SKM-1 (cell line): ENCODE data around the gene ELMO1.

Experiments used
- DNase-seq: peaks from one replicate; lab custom pipeline; 2025; ENCODE audit not compliant: unreplicated experiment; lab: John Stamatoyannopoulos, UW

The ELMO1 gene

DNA sequence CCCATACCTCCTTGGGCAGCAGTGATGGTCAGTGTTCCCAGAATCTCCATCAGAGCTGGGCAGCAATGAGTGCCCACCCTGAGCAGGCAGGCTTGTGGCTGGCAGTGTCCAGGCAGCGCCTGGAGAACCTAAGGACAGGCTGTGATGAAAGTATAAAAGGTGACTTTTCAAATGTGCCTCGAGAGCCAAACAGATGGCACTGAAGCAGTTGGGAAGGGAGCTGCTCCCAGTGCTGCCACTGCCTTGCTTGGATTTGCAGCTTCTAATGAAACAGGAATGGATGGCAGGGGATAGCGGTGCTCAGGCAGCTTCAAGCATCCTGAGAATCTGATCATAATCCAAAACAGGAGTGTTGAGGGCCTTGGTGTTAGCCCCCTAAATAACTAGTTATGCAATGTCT, 544.6 kb downstream of the ELMO1 start:
- no peak for DNase-seq

DNA sequence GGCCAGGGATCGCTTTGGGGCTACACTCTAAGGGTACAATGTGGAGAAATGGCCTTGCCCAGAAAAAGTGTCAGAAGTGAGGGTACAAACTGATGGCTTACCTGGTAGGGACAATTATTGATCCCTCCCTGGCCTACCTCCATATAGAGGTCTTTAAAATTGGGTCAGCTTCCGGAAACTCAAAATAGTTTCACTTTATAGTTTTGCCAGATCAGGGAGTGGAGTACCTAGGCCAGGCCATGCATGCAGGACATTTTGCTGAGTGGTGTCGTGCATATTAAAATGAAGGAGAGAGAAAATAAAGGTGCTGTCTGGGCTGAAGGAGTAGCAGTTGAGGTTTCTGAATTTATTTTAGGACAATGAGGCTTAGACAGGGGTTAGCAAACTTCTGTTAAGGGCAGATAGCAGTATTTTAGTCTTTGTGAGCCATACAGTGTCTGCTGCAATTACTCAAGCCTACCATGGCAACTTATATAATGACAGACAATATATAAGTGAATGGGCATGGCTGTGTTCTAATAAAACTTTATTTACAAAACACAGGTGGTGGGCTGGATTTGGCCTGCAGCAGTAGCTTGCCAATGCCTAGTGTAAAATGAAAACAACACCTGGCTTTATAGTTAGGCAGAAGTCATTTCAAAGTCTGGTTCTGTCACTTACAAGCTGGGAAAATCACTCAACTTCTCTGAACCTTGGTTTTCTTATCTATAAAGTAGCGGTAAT, 547.5 kb downstream of the ELMO1 start:
- DNase-seq: no peak

DNA sequence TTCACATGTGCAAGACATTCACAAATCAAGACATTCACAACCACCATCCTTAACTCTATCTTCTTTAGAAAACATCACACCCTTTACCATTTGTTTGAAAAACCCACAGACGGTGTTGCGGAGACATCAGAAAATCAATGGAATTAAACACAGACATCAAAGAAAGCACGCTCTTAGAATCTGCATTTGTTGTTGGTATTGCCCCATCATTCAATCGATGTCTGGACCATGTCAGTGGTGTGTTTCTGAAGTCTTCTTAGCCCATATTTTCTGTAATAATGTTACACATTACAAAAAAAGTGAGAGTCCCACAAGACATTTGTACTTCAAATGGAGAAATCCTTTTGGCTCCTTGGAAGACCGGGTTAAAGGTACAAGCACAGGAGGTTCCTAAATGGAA, 550.5 kb downstream of the ELMO1 start:
- no peak for DNase-seq

DNA sequence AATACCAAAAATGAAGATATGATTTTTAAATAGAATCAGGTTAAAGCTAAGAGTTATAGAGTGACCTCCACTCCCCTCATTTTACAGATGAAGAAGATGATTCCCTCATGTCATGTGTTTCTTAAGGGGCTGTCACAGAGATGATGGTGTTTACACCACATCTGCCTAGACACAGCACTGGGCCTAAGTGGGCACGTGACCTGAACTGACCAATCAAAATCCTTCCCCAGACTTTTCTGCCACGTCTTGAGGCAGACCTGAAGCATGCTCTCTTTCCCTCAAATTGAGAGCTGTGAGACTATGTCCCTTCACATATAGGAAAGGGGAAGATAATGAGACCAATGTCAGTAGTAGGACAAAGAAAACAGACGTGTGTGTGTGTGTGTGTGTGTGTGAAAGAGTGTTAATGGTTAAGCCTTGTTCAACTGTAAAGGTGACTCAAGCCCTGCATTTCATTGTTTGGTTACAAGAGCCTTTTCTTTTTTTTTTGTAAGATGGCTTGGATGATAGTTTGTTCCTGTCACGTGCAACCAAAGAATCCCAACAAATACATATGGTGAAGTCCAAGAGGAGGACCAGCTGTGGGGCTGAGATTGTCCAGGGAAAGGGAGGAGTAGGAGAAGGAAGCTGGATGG, 551.6 kb downstream of the ELMO1 start:
- no peak for DNase-seq

DNA sequence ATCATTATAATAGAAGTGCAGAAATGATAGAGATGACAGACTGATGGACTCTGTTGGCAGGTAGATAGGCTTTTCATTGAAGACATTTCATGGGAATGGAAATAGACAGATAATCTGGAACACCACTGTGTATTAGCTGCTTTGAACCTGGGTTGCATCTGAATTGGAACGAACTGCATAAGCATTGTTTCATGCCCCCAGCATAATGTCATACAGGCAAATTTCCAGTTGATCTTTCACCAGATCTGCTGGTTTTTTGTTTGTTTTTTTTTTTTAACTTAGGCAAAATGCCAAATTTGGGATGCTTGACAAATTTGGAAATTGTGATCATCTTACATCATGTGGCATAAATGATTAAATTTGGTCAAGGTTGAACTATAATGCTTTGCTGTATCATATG, 552.2 kb downstream of the ELMO1 start:
- no peak for DNase-seq

DNA sequence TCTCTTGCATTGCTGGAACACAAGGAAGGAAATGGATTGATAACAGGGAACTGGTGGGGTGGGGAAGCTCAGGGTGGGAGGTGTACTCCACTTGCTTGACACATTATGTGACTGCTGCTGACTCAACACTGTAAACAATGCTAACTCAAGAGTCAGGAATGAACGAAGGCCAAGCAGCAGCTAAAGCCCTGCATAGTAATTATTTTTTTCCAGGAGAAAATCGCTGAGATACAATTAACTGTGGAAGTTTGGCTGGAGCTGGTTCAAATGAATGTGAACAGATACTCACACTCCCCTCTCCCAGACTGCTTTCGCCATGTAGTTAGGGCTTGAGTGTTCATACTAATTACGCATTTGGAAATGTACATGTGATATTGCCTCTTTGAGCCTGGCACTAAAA, 553.5 kb downstream of the ELMO1 start:
- no peak for DNase-seq

DNA sequence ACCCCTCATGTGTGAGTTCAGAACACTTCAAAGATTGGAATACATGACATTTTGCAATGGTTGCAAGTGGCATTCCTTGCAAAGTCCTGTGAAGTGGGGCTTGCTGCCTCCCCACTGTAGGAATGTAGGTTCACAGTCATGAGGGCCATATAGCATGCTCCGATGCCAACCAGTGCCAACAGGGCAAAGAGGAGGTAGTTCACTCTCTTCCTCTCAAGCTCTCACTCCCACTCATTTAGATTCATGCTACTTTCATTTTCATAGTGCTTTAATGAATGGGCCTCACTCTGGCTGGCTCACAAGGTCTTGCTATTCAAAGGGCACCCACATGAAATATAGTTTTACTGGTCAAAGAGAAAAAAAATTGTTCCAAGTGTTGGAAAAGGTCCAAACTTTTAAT, 554.5 kb downstream of the ELMO1 start:
- no peak for DNase-seq

DNA sequence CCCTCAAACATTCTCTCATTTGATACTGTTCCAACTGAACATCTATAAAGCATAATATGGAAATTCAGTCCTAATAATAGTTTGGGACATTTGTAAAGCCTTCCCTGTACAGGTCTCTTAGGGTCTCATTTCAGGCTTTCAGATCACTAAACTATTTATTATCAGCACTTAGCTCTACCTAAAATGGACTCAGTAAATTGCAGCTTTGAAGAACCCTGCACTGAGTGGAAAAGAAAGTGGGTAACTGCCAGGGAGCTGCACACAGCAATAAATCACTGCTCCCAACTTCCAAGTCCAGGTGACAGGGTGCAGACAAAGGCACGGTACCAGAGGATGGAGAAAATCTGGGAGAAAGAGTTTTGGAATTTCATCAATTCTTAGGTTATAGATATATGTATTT, 559.5 kb downstream of the ELMO1 start:
- DNase-seq: no peak

DNA sequence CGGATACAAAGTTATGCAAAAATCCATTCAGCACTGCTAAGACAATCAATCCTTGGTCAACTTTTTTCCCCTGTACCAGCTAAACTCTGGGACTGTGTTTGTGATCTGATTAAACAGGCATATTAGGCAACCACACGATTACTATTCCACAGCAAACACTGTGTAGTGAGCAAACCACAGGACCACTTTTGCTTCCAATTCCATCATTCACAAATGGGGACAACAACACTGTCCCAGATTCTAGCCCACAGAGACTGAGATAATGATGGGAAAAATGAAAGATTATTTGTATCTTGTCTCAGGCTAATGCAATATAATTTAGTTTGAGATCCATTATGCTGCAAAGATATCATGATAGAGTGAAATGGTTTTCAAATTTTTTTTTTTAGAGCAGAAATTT, 560.7 kb downstream of the ELMO1 start:
- DNase-seq: no peak

DNA sequence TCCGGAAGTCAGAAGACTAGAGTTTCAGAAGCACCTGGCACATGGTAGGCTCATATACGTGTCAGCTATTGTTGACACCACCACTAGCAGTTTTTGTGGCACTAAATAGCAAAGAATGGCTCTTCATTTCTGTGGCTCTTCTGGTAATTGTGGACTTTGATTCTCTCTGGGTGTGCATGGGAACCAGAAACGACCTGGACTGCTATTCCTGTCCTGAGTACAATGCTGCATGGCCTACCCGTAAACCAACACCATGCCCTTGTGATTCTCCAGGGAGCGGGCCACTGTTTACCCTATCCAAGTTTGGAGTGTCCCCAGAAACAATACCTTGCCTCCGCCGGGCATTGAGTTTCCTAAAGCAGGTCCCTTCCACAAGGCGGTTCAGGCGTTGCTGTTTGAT, 561.4 kb downstream of the ELMO1 start:
- DNase-seq: no peak

DNA sequence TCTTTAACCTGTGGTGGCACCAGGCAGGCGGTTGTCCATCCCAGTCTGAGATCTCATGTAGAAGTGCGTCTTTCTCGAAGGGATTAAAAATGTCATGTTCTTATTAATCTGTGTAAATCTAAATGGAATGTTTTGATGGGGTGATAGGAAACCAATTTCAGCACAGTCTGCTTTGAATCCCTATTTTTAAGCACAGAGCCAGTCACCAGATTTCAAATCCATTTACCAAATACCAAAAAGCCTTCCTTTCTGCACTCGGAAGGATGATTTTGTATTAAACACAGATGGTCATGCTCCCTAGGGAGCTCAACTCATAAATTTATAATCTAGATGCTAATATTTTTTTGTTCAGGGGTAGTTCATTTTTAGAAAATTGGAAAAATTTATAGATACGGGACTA, 563.8 kb downstream of the ELMO1 start:
- no peak for DNase-seq

DNA sequence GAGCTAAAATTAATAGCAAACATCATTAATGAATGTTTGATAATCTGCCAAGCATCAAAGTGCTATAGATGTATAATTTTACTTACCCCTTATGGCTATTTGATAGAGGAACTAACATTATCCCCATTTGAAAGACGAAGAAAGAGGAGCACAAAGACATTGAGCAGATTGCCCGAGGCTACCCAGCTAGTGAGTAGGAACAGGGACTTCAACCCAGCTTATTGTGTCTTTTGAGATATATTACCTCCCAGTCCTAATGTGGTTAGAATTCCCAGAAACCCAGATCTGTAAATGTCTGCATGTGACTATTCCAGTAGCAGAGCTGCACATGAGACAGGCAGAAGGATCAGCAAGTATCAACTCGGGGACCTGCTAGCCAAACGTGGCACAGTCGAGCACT, 564.3 kb downstream of the ELMO1 start:
- DNase-seq: no peak

DNA sequence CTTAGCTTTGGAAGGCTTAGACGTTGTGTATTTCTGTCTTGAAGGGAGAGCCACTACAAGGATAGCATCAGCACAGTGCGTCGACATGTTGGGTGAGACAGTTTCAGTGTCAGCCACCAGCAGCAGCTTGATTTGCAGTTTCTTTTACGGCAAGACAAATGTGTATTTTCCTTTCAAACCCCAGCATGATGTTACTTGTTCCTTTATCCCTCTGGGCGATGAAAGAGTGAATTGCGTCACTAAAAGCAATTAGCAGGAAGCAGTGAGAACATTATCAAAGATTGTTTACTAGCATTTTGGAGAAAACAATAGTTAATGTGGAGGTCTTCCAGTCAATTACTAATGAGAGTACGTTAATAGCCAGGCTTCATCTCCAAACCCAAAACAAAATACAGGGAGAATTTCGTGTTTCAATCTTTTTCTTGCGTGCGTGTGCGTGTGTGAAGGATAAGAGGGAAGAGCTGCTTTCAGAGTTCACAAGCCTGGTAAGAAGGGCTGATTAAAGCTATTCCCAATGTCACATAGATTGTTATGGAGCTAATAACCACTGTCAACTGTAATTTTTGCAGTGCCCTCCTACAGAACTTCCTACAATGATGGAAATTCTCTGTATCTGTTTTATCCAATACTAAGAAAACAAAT, 567.3 kb downstream of the ELMO1 start:
- no peak for DNase-seq

DNA sequence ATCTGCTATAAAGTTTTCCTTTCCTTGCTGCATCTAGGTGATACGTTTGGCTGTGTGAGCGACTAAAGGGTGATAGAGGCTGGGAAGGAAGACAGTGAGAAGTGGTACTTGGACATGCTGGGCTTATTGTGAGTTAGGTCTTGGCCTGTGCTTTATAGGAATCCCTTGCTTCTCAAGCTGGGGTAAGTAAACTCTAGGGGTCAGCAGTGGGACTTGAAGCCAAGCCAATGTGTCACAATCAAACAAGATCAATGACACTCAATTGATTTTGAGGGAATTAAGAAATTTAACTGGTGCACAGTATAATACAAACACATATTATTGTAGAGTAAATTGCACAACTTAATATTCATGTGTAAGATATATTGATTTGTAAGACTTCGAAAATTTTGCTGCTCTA, 568.6 kb downstream of the ELMO1 start:
- no peak for DNase-seq

DNA sequence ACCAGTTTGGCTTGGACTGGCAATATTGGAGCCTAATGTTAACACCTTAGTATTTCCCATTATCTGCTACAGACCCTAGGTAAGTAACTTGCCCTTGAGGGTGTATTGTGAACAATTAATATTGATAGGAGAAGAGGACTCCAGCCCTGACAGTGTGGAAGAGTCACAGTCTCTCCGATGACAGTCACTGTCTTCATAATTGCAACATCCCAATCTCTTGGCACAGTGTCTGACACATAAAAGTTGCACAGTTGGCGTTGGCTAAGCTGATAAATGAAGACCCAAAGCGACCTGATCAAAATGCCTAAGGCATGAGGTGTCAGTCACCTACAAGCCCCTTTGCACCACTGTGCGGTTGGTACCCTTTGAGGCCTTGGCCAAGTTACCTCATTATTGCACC, 569.6 kb downstream of the ELMO1 start:
- DNase-seq: no peak

DNA sequence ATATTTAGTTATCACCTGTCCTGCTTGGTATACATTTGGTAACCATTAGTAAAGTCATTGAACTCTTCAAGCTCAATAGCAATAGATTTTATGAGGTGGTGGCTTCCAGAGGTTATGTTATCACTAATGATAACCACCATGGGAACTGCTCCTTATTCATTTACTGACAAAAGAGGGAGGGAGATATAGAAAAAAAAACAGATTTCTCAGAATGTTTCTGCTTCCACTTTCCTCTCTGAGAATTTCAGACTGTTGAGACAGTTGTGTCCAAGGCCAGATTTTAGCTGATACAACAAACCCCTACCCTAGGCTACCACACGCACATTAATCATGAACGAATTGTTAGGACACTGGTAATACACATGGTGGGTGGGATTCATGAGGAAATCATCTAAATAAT, 570.4 kb downstream of the ELMO1 start:
- no peak for DNase-seq

DNA sequence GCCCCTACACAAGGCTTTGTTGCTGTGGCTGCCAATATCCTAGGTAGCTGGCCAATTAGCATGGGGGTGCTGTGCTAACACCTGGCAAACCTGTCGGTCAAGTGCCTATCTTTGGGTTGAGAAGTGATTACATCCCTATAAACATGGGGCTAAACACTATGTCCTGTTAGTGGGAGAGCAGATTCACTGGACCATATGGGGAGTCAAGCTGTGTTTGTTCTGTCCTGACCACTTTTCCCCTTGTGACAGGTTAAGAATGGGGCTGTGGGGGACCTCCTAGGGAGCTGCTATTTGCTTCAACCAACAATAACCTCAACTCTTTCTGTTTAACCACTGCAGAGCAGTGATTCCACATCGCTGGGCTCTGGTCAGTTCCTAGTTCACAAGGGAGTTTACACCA, 572.9 kb downstream of the ELMO1 start:
- no peak for DNase-seq

DNA sequence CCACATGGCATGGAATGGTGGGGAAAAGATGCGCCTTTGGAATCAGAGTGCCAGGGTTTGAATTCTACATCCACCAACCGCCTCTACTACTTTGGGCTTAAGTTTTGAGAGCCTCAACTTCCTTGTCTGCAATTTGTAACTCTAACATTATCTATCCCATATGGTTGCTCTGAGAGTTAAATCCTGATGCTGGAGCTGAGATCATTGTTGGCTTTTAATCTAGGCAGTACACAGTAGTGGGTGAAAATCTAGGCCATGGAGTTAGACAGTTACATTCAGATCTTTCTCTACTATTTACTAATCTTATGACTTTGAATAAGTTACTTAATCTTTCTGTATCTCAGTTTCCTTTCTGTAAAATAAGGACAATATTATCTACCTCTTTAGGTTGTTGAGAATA, 574.6 kb downstream of the ELMO1 start:
- no peak for DNase-seq

DNA sequence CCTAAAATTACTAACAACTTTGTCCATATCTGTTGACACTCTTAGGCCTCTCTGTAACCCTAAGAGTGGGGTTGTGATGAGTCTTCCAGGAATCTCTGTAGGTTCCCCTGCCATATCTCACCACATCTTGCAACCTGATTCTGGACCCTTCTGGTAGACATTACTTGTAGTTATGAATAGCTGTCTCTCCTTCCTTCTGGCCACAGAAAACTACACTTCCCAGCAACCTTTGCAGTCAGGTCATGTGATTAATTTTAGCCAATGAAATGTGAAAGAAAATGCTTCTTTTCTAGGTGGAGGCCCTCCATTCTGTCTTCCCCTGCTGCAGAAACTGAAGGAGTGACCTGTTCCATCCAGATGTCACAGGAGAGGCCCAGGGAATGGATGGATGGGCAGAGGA, 576.8 kb downstream of the ELMO1 start:
- DNase-seq: no peak

DNA sequence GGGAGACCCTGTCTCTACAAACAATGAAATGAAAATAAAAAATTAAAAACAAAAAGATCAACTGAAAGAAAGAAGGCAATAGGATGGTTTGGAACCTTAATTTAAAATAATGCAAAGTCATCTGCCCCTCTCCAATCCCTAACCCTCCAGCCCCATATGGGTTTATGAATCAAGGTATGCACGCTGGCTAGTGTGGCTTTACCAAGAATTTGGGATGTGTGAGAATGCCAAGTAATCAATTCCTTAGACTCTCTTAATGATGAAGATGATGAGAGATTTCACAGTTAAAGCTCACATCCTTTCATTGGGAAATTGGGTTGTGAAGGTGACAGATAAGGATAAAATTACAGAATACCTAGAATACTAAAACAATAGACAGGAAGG, 577.3 kb downstream of the ELMO1 start:
- DNase-seq: no peak

DNA sequence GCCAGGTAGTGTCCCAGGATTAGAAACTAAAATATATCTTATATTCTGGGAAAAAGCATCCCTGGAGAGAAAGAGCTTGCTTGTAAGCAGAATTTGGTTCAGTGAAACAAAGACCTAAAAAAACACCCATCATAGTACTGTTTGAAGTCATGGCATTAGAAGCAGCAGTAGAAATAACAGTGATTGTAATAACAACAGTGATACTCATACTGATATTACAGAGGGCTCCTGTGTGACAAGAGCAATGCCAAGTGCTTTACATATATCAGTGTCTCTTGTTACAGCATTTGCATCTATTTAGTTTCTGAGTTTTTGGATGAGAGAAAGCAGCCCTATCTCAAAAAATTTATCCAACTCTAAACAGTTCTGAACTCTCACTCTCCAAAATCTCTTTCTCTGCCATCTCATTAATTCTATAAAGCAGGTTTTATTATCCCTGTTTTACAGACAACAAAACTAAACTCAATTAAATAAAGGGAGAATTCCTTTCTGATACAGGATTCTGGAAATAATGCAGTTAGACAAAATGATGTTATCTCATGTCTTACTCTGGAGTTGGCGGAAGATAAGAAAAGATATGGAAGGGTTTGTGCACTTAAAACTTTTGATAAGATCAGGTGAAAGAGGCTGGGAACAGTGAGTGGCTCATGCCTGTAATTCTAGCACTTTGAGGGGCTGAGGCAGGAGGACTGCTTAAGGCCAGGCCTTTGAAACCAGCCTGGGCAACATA, 577.9 kb downstream of the ELMO1 start:
- DNase-seq: no peak
